Activated CD8-positive, alpha-beta memory T cell treated with anti-CD3 and anti-CD28 coated beads, Interleukin-2, amount 50 U/mL, for 1 hour (primary cell): ENCODE measurements around the gene GMCL2.
"Not testable (repeated sequence)": the region's sequence is repeated elsewhere in the genome, so short reads cannot be mapped to it uniquely, and the experiment has no call there.

ENCODE experiments used
- DNase-seq: peaks from one replicate; pipeline ENCODE4 v3.0.0-alpha.2; 2020; ENCODE audit errors: extremely low read depth

Gene GMCL2, protein sequence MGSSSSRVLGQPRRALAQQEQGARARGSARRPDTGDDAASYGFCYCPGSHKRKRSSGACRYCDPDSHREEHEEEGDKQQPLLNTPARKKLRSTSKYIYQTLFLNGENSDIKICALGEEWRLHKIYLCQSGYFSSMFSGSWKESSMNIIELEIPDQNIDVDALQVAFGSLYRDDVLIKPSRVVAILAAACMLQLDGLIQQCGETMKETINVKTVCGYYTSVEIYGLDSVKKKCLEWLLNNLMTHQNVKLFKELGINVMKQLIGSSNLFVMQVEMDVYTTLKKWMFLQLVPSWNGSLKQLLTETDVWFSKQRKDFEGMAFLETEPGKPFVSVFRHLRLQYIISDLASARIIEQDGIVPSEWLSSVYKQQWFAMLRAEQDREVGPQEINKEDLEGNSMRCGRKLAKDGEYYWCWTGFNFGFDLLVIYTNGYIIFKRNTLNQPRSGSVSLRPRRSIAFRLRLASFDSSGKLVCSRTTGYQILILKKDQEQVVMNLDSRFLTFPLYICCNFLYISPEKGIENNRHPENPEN

DNA sequence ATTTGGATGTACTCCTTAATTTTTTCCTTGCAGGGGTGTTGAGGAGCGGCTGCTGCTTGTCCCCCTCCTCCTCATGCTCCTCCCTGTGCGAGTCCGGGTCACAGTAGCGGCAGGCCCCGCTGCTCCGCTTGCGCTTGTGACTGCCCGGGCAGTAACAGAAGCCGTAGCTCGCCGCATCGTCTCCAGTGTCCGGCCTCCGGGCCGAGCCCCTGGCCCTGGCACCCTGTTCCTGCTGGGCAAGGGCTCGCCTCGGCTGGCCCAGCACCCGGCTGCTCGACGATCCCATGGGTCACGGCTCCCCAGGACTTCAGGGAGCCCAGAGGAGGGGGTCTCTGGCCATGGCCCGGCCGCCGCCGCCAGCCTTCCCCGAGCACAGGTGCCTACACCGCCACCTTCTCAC lies at the start of gene GMCL2:
Gene GMCL2 (minus strand): TSS at position 358 of the 400 bp plus-strand sequence. CDS start 72 bp downstream, at position 286.
- DNase-seq: no peak

DNA sequence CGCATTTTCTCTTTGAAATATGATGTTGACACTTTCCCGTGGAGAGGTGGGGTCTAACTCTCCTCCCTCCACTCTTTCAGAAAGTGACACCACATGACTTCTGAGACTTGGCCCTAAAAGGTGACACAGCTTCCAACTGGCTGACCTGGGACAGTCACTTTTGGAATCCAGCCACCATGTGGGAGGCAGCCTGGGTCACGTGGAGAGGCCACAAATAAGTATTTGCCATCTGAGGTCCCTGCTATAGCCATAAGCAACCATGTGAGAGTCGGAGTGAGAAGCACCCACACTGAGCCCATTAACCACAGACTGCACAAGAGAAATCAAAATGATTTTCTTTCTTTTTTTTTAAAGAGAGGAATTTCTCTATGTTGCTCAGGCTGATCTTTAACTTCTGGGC lies 49.5 kb upstream of the GMCL2 start:
- no peak for DNase-seq

DNA sequence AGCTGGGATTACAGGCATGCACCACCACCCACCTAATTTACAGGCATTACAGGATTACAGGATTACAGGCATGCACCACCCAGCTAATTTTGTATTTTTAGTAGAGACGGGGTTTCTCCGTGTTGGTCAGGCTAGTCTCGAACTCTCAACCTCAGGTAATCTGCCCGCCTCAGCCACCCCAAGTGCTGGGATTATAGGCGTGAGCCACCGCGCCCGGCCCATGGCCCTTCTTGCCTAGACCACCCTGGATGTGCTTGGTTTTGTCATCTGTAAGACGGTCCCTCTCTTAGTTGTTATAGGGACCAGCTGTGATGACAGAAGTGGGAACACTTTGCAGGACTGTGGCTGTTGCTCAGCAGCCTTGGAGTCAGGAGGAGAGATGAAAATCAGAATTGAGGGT lies 49.0 kb upstream of the GMCL2 start:
- DNase-seq: no peak

DNA sequence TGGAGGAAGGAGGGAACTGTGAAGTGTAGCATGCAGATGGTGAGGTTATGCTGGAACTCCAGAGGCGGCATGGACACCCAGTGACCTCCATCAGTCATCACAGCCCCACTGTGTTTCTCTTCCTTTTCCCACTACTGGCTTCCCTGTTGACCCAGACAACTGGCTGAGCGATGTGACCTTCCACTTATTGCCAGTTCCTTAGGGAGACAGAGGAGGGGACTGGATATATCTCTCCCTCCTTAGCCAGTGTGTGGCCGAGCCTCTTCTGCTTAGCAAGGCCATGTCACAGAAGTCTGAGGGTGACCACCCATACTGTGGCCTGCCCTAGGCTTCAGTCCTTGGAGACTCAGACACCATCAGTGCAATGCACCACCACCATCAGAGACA lies 48.4 kb upstream of the GMCL2 start:
- no peak for DNase-seq

DNA sequence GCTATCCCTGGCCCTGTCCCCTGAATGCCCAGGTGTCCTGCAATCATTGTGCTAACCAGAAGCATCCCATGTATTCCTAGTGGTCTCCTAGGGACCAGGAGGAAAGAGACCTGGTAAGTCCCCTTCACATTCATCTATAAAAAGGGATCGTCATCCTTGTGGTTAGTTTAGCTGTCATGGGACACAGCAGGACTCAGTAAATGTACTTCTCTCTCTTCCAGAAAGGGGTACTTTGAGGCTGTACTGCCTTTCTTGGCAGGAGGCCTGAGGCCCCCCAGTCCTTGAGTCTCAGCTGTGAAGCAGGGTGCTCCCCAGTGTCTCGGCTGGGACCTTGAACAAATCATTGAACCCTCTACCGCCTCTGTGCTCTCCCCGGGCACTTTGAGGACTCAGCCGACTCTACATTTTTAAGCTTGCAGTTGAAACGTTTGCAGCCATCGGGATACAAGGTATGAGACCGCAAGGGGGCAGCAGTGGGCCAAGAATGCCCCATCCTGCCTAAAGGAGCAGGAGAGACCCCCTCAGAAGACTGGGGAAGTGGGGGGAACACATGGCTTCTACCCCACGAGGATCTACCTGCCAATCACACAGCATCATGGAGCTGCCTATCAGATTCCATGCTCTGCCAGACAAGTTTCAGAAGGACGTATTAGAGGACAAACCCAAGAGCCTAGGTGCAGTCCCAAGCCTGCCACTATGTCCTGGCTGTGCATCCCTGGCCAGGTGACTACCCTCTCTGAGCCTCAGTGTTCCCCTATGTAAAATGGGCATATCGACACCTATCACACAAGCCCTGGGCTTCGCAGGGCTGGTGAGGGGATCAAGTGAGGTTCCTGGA lies 47.8 kb upstream of the GMCL2 start:
- DNase-seq: peak; percentile 54

DNA sequence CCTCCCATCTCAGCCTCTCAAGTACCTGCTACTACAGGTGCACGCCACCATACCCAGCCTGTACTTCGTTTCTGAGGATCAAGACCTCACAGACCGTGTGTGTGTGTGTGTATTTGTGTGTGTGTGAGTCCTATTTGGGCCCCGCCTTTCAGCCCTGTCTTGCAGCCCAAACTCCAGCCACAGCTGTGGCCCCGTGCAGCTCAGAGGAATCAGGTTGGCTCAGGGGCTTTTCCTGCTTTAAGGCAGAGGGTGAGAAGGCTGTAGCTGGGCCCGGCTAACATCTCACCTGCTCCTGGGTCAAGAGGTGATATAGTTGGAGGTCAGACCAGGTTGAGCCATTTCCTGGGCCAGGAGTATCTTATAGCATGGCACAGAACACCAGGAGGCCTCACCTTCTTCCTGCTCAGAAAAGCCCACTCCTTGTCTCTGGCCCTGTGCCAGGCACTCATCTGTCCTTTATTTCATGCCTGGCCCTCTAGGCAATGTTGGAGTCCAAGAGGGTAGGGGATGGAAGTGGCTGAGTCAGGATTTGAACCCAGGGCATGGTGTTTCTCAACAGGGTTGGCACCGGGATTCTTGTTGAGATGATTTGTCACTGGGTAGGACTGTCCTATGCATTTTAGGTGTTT lies 47.1 kb upstream of the GMCL2 start:
- DNase-seq: no peak

DNA sequence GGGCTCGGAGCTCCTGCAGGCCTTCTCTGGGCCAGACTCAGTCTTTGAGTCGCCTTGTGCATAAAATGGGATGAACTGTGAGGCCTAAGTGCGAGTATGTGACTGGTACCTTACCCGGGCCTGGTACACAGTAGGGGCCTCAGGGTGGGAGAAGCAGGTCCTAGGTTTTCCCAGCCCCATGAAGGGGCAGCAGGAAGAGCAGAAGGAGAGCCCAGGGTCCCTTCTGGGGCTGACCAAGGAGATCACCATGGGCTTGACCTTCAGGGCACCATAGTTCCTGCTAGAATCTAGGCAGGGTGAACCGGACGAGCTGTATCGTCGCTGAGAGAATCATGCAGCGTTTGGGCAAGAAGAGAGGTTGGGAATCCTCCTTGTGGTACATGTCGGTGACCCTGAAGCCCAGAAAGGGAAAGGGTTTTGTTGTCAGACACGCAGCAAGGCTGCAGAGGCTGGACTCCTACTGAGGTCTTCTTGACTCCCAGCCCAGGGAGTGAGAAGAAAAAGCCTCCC lies 45.8 kb upstream of the GMCL2 start:
- no peak for DNase-seq

DNA sequence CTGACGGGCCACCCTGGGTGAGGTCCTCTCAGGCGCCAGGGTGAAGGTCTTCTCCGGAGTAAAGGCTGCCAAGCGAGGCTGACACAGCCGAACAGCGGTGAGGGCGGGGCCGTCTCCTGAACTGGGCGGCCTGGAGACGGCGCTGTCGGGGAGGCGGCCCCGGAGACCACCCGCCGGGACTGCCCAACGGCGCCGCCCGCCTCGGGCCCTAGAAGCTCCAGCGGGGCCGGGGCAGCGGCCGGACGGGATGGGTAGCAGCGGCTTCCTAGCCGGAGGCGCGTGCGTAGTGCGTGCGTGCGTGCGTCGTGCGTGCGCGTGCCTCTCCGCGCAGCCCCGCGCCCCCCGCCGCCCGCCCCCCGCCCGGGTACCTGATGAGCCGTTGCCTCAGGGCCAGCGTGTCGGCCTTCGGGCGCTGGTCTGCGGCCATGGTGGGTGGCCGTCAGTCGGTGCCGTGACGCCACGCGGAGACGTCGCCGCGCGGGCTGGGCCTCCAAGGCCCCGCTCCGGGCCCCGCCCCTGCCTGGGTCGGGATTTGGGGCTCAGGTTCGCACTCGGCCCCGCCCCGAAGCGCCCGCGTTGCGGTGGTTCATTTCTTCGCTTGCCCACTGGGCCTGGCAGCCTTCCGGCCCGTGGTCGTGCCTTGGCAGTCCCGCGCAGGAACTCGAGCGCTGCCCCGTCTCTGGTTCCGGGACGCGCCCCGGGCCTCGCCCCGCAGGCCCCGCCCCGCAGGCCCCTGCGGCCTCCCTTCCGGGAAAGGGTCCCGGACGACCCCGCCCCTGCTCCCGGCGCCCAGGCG lies 45.2 kb upstream of the GMCL2 start, which contains the start of gene PHYKPL:
Gene PHYKPL (minus strand): TSS at position 679 of the 796 bp plus-strand sequence. CDS start 252 bp downstream, at position 427.
- peak; percentile 25 for DNase-seq

DNA sequence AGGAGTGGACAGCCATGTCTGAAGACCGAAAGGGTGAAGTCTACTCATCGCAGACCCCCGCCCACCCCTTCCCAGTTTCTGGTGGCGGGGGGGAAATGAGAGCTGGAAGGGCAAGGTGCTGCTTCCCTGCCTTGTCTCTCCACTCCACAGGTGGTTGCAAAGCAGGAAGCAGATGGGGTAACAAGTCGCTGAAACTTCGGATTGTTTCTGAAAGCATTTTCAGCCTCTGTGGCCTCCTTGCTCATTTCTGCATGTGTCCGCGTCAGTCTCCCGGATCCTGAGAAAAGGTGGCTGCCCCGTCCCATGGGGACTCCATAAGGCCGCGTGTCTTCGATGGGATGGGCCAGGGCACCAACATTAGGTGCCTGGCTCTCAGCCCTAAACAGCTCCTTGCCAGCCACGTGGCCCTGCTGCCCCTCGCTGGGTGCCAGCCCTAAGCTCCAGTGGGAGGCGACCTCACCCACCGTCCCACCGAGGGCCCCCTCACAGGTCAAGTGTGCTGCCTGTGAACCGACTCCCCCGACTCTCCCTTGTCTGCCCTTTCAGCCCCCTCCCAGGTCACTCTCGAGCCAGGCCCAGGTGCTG lies 44.5 kb upstream of the GMCL2 start:
- DNase-seq: no peak

DNA sequence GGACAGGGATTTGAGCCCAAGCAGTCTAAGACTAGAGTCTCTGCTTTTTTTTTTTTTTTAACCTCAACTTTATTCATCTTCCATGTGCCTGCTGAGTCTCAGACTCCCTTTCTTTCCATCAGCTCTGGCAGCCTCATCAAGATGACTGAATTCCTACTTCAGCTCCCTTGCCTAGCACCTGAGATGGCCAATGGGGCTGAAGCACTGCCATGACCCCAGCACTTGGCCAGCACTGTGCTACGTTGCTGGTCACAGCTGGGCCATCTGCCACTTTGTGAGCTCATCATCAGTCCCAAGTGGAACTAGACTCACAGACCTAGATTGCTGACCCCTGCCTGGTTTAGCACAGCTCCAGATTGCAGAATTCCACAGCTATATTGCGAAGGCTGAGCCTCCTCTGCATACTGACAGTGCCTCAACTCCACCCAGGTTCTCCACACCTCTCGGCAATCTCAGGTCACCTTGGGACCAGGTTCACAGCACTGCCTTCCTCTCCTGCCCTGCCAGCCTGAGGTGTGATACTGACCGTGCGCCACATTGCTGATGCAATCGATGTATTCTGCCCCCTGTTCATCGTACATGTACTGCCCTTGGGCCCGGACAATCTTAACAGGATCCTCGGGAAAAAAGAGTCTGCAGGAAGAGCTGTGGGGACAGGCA lies 43.8 kb upstream of the GMCL2 start:
- no peak for DNase-seq

DNA sequence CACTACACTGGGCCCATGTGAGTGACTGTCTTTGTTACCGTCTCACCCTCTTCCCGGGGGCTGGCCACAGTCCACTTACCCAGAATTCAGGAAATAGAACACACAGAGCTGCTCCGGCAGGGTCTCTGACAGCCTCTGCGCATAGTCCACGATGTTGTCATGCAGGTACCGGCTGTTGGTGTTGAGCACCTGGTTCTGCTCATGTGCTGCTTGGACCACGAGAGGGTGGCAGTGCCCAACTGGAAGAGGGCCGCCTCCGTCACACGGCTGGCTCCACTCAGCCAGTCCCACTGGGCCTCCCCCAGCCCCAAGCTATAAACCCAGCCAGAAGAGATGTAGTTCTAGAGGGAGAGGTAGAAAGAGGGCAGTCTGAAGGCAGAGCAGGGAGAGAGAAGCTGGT lies 42.7 kb upstream of the GMCL2 start:
- DNase-seq: no peak

DNA sequence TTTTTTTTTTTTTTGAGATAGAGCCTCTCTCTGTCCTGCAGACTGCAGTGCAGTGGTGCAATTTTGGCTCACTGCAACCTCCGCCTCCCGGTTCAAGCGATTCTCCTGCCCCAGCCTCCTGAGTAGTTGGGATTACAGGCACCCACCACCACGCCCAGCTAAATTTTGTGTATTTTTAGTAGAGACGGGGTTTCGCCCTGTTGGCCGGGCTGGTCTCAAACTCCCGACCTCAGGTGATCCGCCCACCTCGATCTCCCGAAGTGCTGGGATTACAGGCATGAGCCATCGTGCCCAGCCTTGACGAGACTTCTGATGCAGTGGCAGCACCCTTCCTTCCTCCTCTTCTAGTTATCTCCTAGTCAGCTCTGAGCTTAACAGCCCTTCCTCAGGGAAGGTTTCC lies 41.9 kb upstream of the GMCL2 start:
- DNase-seq: not testable (repeated sequence)

DNA sequence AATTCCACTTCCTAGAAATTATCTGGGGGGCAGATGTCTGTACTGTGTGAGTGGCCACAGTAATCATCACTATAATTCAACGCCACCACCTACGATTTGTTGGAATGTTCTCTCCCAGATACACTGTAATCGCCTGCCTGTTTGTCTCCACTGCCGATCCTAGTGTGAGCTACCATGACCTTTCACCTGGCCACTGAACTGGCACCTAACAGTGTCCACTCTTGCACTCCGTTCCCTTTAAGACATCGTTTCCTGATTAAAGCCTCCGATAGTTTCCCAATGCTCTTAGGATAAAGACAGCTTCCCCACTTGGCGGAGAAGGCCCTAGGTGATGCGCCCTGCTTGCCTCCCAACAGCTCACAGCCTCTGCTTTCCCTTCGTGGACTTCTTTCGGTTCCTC lies 41.4 kb upstream of the GMCL2 start:
- no peak for DNase-seq

DNA sequence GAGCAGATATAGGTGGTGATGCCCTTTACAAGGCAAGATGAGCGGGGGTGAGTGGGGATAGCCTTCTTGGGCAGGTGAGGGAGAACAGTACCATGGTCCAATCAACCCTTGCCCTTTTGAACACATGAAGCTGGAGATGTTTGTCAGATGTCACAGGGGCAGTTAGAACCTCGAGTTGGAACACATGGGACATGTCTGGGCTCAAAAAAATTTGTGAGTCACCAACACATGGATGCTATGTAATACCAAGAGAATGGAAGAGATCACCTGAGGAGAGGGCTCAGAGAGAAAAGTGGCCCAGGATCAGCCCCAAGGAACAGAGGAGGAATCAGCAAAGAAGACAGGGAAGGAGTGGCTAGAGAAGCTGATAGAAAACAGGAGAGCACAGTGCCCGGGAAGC lies 40.8 kb upstream of the GMCL2 start:
- DNase-seq: no peak

DNA sequence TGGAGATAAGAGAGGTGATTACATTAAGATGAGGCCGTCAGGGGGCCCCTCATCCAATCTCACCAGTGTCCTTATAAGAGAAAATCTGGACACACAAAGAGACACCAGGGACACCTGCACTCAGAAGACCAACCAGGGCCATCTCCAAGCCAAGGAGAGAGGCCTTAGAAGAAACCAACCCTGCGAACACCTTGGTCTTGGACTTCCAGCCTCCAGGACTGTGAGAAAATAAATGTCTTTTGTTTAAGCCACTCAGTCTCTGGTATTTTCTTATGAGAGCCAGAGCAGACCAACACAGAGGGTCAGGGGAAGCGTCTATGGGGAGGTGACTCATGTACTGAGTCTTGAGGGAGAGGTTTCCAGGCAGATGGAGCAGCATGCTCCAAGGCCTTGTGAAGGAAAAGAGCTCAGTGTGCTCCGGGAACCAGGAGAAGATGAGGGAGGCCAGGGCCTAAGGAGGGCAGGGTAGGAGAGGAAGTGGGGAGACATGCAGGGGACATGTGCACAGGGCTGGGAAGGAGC lies 40.0 kb upstream of the GMCL2 start:
- no peak for DNase-seq

DNA sequence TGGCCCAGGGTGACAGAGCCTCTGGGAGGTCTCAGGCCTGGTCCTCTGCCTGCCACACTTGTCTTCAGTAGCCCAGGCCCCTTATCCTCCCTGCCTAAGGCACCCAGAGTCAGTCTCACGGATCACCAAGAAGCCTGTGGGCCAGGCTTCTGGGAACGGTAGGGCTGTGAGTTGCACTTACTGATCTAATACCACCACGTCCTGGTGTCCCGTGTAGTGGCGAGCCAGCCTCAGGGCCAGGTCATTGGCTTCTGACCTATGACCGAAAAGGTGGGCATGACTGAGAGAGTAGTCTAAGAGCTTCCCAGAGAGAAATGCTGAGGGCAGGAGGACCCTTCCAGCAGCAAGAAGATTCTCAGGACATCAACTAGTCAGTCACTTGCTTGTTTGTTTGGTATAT lies 38.0 kb upstream of the GMCL2 start:
- no peak for DNase-seq

DNA sequence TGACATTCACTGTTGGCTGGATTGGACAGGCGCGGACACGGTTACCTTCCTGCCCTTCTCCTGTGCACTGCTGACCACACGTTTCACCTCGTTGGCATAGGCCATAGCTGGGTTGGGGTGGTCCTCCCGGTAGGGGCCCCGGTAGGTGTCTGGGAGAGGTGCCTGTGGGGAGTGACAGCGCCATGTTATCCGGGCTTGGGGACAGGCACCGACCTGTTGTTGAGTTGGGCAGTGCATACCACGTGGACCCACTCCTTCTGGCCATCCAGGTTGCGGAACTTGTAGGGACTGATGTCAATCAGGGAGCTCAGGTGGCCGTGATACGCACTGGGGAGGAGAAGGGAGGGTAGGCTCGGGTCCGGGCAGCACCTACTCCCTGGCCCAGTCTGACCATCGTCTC lies 37.2 kb upstream of the GMCL2 start:
- DNase-seq: no peak

DNA sequence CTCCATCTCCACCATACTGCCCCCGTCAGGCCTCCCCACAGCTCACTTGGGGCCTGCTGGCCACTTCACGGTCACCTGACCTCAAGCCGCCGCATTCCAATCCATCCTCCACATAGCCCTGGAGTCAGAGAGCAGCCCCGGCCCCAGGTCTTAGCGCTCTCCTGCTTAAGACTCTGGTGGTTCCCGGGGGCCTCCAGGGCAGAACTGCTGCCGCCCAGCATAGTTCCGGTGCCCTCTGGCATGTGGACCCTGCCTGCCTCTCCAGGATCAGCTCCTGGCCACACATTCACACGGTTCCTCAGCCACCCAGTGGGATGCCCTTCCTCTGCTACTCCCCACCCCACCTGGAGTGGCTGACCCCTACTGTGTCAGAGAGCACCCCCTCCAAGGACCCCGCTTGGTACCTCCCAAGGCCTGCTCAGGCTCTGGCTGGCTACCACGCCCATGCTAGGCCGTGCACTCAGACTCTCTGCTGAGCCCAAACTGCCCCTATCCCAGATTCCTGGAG lies 36.7 kb upstream of the GMCL2 start:
- no peak for DNase-seq

DNA sequence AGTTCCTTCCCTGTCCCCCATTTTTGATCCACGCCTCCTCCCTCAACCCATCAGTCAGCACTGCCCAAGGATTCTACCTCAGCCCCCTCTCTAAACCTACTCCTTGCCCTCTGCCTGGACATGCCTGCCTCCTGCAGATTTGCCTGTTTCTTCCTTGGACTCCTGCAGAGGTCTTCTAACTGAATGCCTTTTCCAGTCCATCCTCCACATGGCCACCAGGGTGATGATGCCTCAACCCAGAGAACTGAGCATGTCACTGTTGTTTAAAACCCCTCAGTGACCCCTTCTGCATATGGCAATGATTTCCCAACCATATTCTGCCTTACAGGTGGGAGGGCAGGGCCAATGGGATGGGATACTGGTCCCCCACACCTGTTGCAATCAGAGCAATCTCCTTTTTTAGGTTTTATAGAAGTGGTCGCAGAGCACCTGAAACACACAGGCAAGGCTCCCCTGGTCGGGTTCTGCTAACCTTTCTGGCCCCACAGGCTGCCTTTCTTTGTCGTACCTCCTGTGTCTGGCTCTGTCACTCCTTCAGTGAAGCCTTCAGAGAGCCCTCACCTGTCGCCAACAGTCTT lies 36.1 kb upstream of the GMCL2 start:
- no peak for DNase-seq
